Stimulated activated CD8-positive, alpha-beta memory T cell treated with anti-CD3 and anti-CD28 coated beads, Interleukin-4, amount 100 ng/mL, for 48 hours (primary cell): ENCODE data around the gene ZNF264.
"Not testable (repeated sequence)": the region's sequence is repeated elsewhere in the genome, so short reads cannot be mapped to it uniquely, and the experiment has no call there.

Experiments
- DNase-seq: peaks from one replicate; pipeline ENCODE4 v3.0.0-alpha.2; 2020

The ZNF264 gene

DNA sequence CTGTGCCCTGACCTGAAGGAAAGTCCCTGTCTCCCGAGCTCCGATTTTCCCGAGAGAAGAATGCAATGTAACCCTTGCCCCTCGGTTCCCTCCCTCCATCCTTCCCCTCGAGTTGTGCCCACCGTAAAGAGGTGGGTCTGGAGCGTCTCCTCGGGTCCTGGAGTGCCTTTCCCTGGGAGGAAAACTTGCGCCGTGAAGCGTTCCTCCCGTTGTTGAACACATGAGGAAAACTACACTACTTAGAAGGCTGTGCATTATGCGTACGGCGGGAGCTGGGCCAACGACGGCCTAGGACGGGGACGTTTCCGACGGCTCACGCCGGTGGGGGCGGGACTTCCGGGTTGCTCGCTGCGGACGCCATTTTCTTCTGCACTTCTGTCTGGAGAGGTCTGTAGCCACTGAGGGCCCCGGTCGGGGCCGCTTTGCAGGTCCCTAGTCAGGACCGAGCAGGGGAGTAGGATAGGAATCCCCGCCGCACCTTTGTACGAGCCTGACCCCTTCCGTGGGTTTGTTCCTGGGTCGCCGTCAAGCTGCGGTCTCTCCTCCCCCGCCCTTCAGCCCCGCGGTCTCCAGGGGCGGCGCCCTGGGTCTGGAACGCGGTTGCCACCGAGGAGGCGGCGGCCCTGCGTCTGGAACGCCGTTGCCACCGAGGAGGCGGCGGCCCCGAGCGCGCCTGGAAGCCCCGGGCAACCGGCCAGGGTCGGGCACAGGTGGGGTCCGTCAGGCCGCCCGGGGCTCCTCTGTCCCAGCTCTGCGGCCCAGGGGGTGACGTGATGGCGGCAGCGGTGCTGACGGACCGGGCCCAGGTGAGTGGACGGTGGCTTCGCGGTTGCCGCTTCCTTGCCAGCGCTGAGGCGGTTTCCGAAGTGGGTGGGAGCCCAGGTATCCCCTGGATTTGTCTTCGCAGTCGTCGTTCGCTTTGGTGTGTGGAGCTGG, at the start of gene ZNF264:
ZNF264 (plus strand) TSS at position 360 of the 936 bp plus-strand sequence; CDS start at position 774, 414 bp downstream.
- DNase-seq, result peak; percentile 92

DNA sequence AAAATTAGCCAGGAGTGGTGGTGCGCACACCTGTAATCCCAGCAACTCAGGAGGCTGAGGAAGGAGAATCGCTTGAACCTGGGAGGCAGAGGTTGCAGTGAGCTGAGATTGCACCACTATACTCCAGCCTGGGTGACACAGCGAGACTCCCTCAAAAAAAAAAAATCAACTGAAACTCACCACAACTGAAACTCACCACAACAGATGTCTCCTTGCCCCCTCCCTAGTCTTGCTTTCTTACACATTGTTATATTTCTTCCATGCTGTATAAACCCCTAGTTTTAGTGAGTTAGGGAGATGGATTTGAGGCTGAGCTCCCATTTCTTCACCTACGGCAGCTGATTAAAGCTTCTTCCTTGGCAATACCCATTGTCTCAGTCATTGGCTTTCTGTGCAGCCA, 49.6 kb upstream of the ZNF264 start:
- no peak for DNase-seq

GRCh38 chr19:57152921-57153320, 38.4 kb upstream of the ZNF264 start:
- DNase-seq, result no peak

DNA sequence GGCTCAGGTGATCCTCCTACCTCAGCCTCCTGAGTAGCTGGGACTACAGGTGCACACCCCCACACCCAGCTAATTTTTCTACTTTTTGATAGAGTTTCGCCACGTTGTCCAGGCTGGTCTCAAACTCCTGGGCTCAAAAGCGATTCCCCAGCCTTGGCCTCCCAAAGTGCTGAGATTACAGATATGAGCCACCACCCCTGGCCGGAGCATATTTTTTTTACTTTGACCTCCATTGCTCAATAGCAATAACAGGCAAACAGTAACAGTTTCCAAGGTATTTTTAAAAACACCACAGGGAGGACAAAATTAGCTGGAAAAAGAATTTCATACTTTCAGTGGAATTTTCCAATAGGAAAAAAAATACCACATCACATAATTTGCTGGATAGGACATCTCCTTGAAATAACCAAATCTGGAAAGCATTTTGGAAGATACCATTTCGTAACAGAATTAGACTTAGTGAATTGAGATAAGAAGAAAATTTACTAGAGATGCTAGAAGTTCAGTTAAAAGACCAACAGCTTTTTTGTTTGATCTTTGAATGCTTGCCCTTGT, 29.2 kb upstream of the ZNF264 start:
- no peak for DNase-seq

DNA sequence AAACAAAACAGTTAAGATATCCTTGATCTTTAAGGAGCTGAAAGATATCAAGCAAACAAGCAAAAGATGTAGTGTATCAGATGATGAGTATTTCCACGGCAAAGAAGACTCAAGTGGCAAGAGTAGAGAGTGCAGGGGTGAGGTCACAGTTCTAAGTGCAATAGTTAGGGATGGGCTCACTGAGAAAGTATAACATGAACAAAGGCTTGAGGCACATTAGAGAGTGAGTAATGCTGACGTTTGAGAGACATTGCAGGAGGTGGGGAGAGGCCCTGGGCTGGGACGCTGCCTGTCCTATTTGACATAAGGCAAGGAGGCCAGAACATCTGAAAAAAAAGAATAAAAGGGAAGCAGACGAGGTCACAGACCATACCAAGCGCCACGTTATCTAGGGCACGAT, 25.5 kb upstream of the ZNF264 start:
- no peak for DNase-seq

DNA sequence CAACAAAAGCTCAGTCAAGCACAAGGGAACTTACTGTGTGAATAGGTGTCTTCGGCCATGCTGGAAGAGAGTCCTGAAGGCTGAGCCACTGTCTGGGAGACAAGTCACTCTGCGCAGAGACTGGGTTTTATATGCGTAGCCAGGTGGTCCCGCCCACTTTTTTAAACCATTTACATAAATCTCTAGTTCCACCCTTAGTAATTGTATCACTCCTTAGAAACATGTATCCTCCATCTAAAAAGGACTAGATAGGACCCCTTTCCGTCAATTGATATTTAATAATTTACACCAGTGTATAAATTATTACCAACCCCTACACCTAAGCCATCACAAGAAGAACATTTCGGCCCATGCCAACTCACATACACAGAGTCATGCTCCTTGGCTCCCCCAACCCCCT, 23.9 kb upstream of the ZNF264 start, which contains the start of gene DUXA:
DUXA (minus strand) TSS at position 101 of the 400 bp plus-strand sequence; CDS start at position 59, 42 bp downstream.
- no peak for DNase-seq

GRCh38 chr19:57171551-57172081, 19.7 kb upstream of the ZNF264 start:
- DNase-seq, result peak; percentile 44

DNA sequence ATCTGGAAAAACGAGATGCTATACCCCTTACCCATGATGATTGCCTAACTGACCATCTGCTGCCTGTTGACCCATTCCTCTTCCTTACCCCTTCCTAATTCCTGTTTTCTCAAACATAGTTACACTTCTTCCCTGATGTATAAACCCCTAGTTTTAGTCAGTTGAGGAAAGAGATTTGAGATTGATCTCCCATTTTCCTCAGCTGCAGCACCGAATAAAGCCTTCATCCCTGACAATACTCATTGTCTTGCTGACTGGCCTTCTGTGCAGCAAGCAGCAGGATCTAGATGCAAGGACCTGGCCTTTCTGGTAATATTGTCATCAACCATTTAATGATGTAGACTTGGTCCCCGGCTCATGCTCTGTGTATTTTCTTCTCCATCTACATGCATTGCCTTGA, 999 bp upstream of the ZNF264 start:
- no peak for DNase-seq

DNA sequence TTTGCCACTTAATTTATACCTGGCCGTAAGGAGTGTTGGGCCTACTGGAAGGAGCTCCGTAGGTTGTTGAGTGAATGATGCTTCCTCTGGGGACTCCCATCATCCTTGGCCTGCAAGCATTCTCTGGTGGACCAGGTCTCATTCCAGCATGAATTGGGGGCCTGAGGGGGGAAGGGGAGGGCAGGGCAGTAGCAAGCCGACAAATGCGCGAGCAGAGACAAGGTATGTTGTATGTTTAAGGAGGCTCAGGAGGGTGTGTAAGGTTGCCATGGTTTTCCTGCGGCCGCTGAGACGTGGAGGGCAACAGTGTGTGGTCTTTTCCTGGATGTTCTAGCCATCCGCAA, 749 bp downstream of the ZNF264 start:
- no peak for DNase-seq

DNA sequence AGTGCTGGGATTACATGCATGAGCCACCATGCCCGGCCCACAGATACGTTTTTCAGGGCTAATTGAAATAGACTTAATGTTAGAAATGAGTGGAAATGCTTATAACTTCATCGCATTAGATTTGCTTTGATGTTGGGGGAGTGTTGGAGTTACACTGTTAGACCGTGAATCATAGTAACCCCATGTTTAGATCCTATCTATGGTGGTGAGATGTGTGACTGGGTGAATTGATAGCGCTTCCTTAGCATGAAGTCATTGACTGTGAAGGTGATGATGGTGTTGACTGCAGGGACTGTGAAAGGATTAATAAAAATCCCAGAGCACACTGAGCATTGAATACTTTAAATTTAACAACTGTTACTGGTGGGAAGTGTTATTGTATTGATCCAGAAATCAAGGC, 1.7 kb downstream of the ZNF264 start:
- DNase-seq, result peak; percentile 29

DNA sequence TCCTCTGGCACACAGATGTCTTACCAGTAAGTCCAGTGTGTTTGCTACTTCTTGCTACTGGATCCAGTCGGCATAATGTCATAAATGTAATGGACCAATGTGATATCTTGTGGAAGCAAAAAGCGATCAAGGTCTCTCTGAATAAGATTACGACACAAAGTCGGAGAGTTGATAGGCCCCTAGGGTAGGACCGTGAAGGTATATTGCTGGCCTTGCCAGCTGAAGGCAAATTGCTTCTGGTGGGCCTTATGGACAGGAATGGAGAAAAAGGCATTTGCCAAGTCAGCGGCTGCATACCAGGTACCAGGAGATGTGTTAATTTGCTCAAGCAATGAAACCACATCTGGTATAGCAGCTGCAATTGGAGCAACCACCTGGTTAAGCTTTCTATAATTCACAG, 6.6 kb downstream of the ZNF264 start:
- not testable (repeated sequence) for DNase-seq

- no peak for DNase-seq
Measured at GRCh38 chr19:57202160-57202559, 10.9 kb downstream of the ZNF264 start.

GRCh38 chr19:57210381-57210780, 19.1 kb downstream of the ZNF264 start:
- no peak for DNase-seq

DNA sequence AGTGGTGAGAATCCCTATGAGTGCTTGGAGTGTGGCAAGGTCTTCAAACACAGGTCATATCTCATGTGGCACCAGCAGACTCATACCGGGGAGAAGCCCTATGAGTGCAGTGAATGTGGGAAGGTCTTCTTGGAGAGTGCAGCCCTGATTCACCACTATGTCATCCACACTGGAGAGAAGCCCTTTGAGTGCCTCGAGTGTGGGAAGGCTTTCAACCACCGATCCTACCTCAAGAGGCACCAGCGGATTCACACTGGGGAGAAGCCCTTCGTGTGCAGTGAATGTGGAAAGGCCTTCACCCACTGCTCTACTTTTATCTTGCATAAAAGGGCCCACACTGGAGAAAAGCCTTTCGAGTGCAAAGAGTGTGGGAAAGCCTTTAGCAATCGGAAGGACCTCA, 20.8 kb downstream of the ZNF264 start:
- DNase-seq, result no peak

DNA sequence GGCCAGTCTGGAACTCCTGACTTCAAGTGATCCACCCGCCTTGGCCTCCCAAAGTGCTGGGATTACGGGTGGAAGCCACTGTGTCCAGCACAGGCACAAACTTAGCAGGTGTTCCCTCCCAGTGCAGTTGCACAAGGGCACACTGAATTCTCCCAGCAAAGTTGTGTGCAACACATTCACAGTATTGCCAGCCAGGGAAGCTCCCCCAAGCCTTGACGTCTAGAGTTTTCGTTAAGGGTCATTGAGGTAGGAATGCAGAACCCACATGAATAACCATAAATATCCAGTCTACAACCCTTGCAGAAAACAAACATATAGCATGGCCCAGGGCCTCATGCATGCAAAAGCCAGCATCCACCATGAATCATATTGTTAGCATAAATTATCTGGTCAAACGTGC, 36.2 kb downstream of the ZNF264 start:
- no peak for DNase-seq

DNA sequence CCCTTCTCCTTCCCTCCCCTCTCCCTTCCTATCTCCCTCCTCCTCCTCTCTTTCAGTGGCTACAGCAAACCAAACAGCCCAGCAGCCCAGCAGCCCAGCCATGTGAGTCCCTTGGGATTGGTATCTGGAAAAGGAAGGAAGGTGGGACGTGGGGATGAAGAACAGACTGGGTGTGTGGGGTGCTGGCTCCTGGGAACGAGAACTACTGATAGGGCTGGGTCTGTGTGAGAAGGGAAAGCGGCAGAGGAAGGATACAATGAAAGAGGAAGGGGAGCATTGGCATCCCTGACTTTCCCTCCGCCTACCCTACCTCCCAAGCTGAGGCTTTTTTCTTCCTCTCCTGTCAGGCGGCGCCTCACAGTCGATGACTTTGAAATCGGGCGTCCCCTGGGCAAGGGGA, 40.4 kb downstream of the ZNF264 start:
- DNase-seq, result no peak

- DNase-seq, result no peak
Measured at GRCh38 chr19:57233207-57233606, 41.9 kb downstream of the ZNF264 start.

DNA sequence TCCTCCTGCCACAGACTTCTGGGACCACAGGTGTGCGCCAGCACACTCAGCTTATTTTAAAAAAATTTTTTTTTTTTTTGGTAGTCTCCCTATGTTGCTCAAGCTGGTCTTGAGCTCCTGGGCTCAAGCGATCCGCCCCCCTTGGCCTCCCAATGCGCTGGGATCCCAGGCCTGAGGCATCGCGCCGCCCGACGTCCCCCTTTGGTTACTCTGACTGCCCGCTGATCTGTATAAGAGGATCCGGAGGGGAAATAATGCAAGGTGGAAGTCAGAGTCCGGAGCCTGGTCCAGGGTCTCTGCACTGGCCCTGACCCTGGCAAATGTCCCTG, 48.6 kb downstream of the ZNF264 start:
- no peak for DNase-seq

DNA sequence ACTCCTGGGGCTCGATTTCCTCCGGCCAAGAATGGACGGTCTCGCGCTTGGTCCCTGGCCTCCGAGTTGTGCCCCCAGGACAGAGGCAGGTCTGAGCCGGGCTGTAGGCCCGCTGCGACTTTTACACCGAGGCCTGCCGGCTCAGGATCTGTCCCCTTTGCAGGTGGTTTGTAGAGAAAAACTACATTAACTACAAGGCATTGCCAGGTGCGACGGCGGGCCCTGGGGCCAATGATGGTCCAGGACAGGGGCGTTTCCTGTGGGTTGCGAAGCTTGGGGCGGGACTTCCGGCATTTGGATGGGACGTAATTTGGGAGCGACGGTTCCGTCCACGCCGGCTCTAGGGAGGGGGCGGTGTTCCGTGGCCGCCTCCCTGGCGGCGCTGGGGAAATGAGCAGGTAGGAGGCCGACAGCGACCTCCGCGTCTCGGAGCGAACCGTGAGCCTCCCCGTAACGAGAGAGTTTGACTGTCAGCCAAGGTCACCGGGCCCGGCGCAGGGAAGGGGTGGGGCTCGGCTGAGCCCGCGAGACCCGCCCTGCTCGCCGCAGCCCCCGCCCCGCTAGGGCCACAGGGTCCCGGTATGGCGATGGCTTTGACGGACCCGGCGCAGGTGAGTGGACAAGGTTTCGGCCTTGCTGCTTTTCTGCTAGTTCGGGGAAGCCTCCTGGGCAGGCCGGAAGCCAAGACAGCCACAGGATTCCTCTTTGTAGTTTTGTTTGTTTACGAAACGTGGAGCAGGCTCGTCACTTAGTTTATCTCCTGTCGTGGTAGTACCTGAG, 49.2 kb downstream of the ZNF264 start, which contains the start of gene ZNF805:
ZNF805 (plus strand) TSS at position 322 of the 780 bp plus-strand sequence; CDS start at position 582, 260 bp downstream.
- peak; percentile 97 for DNase-seq

DNA sequence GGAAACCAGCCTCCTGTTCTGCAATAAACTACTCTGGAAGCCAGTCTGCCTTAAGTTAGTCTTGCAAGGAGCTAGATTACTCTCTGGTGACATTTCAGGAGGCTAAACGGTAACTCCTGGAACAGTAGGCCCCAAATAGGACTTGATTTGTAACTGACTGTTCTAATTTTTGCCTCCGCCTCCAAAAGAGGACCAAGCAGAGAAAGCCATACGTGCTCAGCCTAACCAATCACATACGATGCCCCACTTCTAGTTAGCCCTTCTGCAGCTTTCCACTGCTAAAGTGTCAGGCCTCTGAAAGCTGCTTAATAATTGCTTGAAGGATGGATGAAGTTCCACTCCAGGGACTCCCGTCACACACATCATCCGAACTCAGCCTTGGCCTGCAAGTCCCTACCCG, 49.9 kb downstream of the ZNF264 start:
- no peak for DNase-seq

DNA sequence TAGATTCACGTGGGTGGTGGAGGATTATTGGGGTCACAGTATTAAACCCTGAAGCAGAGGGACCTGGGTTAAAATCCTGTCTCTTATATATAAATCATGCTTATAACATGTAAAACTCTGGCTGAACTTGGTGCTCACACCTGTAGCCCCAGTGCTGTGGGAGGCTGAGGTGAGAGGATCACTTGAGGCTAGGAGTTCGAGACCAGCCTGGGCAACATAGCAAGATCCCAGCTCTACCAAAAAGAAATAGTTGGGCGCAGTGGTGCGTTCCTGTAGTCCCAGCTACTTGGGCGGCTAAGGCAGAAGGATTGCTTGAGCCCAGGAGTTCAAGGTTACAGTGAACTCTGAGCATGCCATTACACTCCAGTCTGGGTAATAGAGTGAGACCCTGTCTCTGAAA, 51.5 kb downstream of the ZNF264 start:
- DNase-seq, result no peak

DNA sequence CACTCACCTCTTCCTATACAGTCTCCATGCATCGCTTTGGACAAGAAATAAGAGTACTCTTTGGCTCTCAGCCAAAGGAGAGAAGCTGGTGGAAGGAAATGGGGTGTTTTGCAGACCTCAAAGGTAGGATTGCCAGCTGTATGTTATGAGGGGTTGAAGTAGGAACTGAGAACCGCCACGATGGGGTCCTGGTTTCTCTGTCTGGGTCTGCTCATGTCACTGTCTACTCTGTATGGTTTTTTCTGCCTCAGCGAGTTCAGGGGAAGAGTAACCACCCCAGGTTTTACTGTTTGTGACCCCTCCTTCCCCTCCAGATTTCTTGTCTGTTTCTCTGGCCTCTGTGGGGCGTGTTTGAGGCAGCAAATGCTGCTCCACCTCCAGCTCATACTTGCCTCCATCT, 53.2 kb downstream of the ZNF264 start:
- DNase-seq, result no peak

DNA sequence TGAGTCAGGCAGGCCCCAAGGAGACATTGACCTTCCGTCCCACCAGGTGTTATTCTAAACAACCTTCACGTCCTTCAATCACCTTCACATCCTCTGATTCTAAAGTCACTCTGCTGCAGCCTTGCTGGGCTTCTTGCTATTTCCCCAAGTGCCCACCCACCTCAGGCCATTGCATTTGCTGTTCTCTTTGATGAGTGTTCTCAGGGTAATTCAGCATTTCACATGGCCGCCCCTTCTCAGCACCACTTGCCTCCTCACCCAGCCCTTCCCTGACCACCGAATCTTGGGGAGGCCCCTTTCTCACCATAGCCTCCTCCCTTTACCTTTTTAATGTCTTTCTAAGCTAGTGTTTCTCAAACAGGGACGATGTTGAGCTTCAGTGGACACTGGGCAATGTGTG, 53.8 kb downstream of the ZNF264 start:
- no peak for DNase-seq
